Fibroblast of skin of back (primary cell): ENCODE results near the gene FRMD8. TPM values are rescaled to one million over a fixed set of nuclear protein-coding genes. Genes with fewer than 3 reads are reported as not detected.
A peak's percentile ranks its signal among the peaks of the same experiment; 100 is the strongest.

Experiments
- DNase-seq: peaks from one replicate; pipeline ENCODE4 v3.0.0-alpha.2; 2013
- polyA plus RNA-seq, 2 experiments: library from polyadenylated mRNA; unstranded; fragments of 120-200 nt; gene quantifications; one replicate each; pipeline ENCODE4 v1.2.1, GENCODE V29; 2013; ENCODE audit not compliant: insufficient read length in 2 of 2

FRMD8 gene, protein sequence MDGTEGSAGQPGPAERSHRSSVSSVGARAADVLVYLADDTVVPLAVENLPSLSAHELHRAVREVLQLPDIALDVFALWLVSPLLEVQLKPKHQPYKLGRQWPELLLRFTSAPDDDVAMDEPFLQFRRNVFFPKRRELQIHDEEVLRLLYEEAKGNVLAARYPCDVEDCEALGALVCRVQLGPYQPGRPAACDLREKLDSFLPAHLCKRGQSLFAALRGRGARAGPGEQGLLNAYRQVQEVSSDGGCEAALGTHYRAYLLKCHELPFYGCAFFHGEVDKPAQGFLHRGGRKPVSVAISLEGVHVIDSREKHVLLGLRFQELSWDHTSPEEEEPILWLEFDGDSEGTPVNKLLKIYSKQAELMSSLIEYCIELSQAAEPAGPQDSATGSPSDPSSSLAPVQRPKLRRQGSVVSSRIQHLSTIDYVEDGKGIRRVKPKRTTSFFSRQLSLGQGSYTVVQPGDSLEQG
- polyA plus RNA-seq (2013, experiment 1 of 2; ENCODE audit: insufficient read length) = 24.9 TPM
- polyA plus RNA-seq (2013, experiment 2 of 2; ENCODE audit: insufficient read length) = 17.6 TPM

DNA sequence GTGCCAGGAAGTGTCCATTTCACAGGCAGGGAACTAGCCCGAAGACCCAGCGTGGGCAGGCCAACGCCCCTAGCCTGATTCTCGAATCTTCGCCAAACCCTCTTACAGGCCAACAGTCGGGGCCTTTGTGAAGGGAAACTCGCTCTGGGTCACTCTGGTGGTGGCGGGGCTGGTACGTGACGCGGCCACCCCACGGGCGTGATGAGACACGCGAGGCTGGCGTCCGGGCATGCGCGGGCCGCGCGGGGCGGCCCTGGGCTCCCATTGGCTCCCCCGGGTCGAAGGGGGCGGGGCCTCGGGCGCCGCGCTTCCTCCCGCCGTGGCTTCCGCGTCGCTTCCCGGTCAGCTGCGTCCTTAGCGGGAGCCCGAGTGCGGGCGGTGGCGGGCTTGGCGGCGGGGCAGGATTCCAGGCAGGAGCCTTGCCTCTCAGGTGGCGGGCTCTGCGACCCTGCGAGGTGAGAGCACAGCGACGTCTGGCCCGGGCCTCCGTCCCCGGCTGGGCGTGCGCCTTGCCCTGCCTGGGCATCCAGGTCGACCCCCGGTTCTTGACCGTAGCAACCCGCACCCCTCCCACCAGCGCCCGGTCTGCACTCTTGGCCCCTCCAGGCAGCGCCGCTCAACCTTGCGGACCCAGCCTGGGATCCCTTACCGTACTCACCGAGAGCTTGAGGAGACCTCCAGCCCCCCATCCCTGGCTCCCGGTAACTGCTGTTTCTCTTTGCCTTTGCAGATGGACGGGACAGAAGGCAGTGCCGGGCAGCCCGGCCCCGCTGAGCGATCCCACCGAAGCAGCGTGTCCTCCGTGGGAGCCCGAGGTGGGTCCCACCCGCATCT is at the start of gene FRMD8:
Gene FRMD8, plus strand, starts transcription at position 331 of the 834 bp plus-strand sequence. Its CDS starts 400 bp downstream, at position 731.
- peak; percentile 80 for DNase-seq

DNA sequence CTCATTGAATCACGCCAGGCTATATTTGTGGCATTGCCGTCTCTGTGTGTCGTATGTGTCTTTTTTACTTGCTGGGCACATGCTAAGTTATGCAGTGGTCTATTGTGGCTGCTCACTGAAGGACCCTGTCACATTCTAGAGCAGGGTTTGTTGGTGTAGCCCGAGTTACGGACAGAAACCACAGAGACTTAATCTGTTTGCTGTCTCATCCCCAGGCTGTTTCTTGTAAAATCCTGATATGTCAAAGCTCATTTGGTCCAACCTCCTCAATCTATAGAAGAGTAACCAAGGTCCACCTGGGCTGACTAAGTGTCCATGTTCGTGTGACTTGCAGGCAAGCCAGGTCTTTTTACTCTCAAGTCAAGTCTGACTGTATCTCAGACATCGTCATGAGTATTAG is 47.8 kb upstream of the FRMD8 start:
- no peak for DNase-seq

DNA sequence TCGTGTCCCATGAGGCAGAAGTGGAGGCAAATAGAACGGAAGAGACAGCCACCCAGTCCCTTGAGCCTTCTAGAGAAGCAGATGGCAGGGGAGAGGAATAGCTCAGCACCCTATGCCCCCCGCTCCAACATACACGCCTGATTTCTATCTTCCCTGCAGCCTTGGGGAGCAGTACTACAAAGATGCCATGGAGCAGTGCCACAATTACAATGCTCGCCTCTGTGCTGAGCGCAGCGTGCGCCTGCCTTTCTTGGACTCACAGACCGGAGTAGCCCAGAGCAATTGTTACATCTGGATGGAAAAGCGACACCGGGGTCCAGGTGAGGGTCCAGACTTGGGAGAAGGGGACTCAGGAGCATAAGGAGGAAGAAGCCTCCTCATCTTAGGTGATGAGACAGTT is 46.2 kb upstream of the FRMD8 start:
- DNase-seq = no peak

DNA sequence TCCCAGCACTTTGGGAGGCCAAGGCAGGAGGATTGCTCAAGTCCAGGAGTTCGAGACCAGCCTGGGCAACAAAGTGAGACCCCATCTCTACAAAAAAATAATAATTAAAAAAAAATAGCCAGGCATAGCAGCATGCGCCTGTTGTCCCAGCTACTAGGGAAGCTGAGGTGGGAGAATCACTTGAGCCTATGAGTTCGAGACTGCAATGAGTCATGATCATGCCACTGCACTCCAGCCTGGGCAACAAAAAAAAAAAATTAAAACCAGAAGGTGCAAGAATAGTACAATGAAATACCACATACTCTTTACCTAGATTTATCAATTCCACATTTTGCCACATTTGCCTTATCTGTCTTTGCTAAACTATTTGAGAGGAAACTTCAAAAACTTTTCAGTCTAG is 44.6 kb upstream of the FRMD8 start:
- DNase-seq = no peak

DNA sequence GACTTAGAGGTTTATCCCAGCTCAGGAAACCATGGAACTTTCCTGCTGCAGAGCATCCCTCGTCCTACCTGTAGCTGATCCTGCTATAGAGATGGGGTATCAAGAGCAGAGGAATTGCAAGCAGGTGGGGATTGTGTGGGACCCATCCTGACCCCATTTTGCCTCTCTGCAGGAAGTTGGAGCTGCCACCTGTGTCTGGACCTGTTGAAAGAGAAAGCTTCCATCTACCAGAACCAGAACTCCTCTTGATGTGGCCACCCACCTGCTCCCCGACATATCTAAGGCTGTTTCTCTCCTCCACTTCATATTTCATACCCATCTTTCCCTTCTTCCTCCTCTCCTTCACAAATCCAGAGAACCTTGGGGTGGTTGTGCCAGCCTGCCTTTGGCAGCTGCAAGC is 34.9 kb upstream of the FRMD8 start:
- DNase-seq = no peak

DNA sequence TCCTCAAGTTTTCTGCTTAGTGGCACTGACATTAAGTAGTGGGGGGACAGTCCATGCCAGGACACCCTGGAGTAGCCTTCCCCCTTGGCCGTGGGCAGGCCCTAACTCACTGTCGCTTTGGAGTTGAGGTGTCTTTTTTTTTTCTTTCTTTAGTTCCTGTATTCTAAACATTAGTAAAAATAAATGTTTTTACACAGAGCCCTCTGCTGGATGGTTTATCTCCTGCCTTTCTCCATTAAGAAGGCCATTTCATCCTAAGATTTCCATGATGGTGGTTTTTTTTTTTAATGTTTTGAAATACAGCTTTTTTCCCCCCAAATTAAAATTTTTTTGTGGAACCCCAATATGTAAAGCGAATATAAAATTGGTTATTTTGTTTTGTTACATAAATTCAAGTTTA is 33.7 kb upstream of the FRMD8 start:
- DNase-seq = peak; percentile 19

DNA sequence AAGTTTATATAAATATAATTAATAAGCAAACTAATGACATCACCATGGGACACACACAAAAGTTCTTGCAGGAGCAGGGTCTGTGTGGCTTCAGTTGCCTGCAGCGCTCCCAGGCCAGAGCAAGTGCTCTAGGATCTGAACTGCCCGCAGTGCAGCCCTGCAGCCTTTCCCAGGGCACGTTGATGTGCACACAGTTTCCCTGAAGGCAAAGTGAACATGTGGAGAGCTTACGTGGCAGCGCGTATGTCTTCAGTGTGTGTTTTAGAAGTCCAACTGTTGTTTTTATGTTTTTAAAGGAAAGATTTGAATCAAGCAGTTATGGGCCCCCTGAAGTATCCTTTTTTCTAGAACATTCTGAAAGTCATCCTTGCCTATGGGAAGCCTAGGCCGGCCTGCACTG is 33.1 kb upstream of the FRMD8 start:
- no peak for DNase-seq

DNA sequence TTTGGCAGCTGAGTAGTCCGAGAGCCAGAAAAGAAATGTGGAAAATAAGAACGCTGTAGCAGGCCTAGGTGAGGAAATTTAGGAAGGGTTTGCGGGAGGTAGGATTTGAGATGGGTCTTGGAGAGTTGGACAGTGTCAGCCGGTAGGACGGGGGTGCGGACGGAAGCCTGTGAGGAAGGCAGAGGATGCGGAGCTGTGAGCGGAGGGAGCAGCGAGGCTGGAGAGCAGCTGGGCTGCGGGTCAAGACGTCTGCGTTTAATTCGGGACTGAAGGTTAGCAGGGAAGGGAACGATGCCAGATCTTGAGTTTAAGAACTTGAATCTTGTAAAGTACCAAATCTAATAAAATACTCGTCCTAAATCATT is 32.6 kb upstream of the FRMD8 start:
- DNase-seq = no peak

DNA sequence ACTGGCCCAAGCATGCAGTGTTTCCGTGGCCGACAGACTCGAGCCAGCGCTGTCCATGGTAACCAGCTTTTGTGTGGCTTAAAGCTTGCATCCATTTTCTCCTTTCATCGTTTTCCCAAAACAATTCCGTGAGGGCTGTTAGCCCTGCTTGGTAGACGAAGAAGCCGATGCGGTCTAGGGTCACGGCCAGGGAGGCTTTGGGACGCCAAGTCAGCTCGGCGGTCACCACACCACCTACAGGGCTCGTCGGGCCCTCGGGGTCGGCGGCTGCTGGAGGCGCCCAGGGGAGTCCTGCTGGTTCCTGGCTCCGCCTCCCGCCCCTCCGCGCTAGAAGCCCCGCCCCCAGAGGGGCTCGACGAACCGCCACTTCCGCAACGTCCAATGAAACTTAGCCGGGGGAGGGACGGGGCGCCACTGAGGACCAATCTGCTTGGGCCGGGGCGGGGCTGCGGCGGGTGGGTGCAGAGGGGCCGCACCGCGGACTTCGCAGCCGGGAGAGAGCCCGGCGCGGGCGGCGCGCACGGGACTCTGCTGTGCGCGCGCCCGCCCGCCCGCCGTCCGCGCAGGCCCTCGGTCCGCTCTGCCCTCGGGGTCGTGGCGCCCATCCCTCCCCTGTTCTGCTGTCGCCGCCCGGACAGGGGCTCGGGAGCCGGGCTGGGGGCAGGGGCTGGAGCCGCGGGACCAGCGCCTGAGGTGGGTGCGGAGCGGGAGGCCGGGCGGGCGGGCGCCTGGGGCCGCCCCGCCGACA is 32.0 kb upstream of the FRMD8 start, which contains the start of gene TIGD3:
Gene TIGD3, plus strand, starts transcription at position 487 of the 748 bp plus-strand sequence. CDS start 1,058 bp downstream, outside the sequence.
- DNase-seq = peak; percentile 94

DNA sequence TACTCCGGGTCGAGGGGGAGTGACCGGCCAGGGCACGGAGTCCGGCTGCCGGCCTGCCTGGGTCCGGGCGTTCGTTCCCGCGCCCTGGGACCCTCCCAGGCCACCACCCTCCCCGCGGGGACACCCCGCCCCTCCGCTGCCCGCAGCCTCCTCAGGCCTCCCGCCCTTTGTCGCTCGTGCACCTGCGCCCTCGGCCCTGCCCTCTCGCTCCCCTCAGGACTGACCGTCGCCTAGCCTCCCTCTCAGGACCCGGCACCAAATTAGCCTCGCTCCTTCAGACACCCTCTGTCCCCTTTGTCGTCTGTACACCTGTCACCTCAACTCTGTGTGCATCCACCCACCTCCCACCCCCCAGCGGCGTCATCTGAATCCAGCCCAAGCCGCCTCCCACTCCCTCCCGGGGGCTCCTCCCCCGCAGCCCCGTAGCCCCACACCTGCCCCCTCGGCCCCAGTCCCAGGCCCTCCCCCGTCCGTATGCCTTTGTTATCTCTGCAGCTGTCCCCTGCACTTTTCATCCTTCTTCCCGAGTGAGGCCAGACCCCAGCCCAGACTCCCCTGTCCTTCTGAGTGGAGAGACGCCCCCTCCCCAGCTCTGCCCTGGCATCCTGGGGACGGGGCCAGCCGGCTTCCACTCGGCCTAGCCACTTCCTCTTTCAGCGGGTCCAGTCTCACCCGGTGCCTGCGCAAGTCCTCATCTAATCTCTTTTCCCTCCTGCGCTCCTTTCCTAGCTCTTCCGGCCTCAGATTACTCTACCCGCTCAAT is 31.2 kb upstream of the FRMD8 start:
- no peak for DNase-seq

DNA sequence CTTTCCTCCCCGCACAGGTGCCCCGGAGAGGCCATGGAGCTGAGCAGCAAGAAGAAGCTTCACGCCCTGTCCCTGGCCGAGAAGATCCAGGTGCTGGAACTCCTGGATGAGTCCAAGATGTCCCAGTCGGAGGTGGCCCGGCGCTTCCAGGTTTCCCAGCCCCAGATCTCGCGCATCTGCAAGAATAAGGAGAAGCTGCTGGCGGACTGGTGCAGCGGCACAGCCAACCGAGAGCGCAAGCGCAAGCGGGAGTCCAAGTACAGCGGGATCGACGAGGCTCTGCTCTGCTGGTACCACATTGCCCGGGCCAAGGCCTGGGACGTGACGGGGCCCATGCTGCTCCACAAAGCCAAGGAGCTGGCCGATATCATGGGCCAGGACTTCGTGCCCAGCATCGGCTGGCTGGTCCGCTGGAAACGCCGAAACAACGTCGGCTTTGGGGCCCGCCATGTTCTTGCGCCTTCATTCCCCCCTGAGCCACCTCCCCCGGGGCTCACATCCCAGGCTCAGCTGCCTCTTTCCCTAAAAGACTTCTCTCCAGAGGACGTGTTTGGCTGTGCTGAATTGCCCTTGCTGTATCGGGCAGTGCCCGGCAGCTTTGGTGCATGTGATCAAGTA is 30.6 kb upstream of the FRMD8 start:
- peak; percentile 34 for DNase-seq

DNA sequence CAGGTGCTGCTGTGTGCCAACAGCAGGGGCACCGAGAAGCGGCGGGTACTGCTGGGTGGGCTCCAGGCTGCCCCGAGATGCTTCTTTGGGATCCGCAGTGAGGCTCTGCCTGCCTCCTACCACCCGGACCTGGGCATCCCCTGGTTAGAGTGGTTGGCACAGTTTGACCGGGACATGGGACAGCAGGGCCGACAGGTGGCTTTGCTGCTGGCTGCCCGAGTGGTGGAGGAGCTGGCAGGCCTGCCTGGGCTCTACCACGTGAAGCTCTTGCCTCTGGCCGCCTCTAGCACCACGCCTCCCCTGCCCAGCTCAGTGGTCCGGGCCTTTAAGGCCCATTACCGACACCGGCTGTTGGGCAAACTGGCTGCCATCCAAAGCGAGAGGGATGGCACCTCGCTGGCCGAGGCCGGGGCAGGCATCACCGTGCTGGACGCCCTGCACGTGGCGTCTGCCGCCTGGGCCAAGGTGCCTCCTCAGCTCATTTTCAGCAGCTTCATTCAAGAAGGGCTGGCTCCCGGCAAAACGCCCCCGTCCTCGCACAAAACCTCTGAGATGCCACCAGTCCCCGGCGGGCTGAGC is 30.0 kb upstream of the FRMD8 start:
- DNase-seq = no peak

DNA sequence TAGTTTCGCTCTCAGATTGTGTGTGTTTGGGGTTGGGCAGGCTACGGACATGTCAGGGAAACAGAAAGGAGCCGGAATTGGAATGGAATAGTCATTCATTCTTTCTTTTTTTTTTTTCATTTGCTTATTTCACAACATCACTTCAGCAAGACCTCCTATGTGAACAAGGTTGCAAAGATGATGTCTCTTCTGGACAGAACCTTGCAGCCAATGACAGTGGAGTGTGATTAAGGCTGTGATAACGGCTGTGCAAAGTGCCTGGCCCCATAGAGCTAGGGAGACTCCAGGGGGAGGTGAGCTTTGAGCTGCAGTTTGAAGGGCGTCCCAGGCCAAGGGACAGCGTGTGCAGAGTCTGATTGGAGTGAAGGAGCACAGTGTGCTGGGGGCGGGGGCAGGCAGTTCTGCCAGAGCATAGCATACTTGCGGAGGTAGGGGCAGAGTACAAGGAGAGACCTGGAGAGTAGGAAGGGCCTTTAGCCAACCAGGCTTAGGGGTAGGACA is 28.5 kb upstream of the FRMD8 start:
- no peak for DNase-seq

DNA sequence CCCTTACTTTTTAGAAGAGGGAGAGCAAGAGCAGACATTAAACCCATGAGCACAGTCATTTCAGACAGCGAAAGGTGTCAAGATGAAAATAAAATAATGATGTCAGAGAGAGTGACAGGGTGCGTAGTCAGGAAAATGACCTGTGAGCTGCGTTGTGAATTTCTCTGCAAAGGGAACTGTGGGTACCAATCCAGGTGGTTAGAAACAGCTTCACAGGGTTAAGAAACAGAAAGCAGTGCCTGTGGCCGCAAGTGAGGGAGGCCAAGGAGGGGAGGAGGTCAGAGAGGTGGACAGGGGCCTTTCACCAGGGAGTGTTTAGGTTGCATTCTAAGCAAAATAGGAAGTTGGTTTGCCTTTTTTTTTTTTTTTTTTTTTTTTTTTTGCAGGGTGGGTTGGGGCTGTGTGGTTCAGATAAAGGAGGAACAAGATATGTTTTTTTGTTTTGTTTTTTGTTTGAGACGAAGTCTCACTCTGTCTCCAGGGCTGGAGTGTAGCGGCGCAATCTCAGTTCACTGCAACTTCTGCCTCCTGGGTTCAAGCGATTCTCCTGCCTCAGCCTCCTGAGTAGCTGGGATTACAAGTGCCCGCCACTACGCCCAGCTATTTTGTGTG is 24.0 kb upstream of the FRMD8 start:
- no peak for DNase-seq

DNA sequence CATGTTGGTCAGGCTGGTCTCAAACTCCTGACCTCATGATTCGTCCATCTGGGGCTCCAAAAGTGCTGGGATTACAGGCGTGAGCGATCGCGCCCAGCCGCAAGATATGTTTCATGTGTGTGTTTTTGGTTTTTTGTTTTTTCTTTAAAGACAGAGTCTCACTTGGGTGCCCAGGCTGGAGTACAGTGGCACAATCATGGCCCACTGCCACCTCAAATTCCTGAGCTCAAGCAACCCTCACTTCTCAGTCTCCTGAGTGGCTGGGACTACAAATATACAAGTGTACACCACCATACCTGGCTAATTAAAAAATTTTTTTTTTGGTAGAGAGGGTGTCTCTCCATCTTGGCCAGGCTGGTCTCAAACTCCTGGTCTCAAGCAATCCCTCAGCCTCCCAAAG is 23.5 kb upstream of the FRMD8 start:
- DNase-seq = no peak

DNA sequence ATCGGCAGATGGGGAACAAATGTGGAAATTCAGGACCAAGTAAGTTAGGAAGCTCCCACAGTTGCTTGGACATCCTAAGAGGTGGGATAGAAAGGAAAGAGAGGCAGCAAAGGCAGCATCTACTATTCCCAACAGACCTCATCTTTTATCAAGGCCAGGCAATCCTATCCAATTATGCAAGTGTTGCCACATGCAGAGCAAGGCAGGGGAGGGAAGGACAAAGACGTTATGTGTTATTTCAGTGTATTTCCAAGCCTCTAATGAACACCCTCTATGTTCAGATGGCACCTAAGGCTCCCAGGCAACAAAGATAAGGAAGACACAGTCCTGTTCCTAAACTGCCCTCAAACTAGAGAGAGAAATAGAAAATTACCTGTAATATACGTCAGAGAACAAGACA is 22.7 kb upstream of the FRMD8 start:
- DNase-seq = no peak

DNA sequence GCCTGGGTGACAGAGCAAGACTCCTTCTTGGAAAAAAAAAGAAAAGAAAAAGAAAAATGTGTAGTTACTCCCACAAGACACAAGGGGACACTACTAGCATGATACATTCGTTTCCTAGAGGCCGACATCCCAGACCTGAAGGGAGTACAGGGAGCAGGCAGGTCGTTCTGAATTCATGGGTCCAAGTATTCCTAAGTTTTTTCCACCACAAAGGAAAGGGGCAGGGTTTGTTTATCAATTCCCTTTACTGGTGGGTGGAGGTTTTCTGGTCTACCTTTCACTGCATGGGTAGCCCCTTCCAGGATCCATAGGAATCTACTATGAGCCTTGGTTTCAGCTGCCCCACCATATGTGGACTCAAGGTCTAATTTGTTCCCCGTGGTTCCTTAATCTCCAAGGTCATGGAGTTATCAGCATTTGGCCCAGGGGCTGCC is 20.1 kb upstream of the FRMD8 start:
- peak; percentile 83 for DNase-seq

DNA sequence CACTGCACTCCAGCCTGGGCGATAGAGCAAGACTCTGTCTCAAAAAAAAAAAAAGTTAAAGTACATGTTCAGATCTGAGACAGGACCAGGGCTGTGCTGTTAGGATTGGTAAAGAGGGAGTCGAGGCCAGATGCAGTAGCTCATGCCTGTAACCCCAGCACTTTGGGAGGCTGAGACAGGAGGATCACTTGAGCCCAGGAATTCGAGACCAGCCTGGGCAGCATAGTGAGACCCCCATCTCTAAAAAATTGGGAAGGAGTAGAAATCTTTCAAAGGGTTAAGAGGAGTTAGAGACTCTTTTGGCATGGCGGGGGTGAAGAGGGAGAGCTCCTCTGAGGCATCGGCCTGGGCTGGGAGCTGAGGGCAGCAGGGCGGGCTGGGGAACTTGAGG is 15.8 kb upstream of the FRMD8 start:
- DNase-seq = no peak

DNA sequence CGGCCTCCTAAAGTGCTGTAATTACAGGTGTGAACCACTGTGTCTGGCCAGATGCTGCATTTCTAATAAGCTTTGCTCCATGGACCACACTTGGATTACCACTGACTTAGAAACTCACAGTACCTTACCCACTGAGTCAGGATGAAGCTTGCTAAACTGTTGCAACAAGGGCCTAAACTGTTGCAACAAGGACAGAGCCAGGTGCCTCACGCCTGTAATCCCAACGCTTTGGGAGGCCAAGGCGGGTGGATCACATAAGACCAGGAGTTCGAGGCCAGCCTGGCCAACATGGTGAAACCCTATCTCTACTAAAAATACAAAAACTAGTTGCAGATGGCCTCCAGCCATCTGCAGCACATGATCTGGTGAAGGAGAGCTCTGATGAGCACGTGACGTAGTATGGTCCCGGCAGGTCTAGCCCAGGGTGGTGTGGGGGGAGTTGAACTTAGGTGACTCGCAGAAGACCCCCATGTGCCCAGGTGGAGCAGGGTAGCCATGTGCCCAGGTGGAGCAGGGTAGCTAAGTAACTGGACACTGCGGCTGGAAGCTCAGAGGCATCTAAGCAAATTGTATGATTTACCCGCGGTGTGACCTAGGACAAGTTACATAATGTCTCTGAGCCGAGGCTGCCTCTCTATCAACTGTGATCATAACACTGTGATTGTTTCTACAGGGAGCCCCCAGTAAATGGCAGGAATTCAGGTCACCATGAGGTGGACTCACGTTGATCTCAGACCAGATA is 12.4 kb upstream of the FRMD8 start:
- no peak for DNase-seq

DNA sequence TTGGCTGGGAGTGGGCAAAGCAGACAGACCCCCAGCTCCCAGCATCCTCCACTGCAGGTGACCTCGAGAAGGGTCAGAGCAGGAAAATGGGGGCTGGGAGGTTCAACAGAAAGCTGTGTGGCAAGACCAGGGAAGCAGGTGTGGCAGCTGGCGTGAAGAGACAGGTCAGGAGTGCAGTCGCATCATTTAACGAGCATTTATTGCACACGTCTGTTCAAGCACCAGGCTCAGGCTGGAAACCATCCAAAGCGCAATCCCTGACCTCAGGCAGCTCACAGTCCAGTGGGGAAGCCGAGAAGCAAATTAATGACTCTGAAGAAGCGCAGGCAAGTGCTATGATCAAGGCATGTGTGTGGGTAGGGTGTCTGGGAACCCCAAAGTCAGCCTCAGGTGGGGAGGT is 11.4 kb upstream of the FRMD8 start:
- DNase-seq = no peak
